NCI-H345 (cell line): ENCODE data around the gene SPRYD4.
"Not testable (repeated sequence)": the region's sequence is repeated elsewhere in the genome, so short reads cannot be mapped to it uniquely, and the experiment has no call there.

Experiments
- DNase-seq: peaks from one replicate; lab custom pipeline; 2025; lab: John Stamatoyannopoulos, UW

The SPRYD4 gene

GRCh38 chr12:56468216-56469006, at the start of gene SPRYD4:
Gene SPRYD4 (plus strand): TSS chr12:56468578. CDS start chr12:56468592, 14 bp downstream.
- DNase-seq: peak; percentile 94

GRCh38 chr12:56420411-56420810, 48.0 kb upstream of the SPRYD4 start:
- no peak for DNase-seq

- DNase-seq: no peak
Observed at GRCh38 chr12:56425193-56425592, 43.2 kb upstream of the SPRYD4 start.

- DNase-seq: no peak
Observed at GRCh38 chr12:56425940-56426438, 42.4 kb upstream of the SPRYD4 start.

GRCh38 chr12:56431288-56431687, 37.1 kb upstream of the SPRYD4 start:
- no peak for DNase-seq

GRCh38 chr12:56431850-56432249, 36.5 kb upstream of the SPRYD4 start:
- no peak for DNase-seq

GRCh38 chr12:56434828-56435227, 33.5 kb upstream of the SPRYD4 start:
- no peak for DNase-seq

GRCh38 chr12:56437430-56438176, 30.8 kb upstream of the SPRYD4 start:
- DNase-seq: no peak

GRCh38 chr12:56443208-56443607, 25.2 kb upstream of the SPRYD4 start:
- DNase-seq: not testable (repeated sequence)

- peak; percentile 92 for DNase-seq
Observed at GRCh38 chr12:56448860-56449621, 19.3 kb upstream of the SPRYD4 start, which contains the start of gene TIMELESS. Gene TIMELESS (minus strand): TSS chr12:56449426. CDS start chr12:56434170, 15,256 bp downstream.

GRCh38 chr12:56449622-56449984, 18.8 kb upstream of the SPRYD4 start:
- DNase-seq: no peak

GRCh38 chr12:56450241-56450640, 18.1 kb upstream of the SPRYD4 start:
- no peak for DNase-seq

GRCh38 chr12:56451147-56451546, 17.2 kb upstream of the SPRYD4 start:
- no peak for DNase-seq

GRCh38 chr12:56454557-56454956, 13.8 kb upstream of the SPRYD4 start, which contains the start of gene MIP:
Gene MIP (minus strand): TSS chr12:56454657. CDS start chr12:56454613, 44 bp downstream.
- no peak for DNase-seq

GRCh38 chr12:56457817-56458216, 10.6 kb upstream of the SPRYD4 start:
- DNase-seq: no peak

GRCh38 chr12:56461235-56462159, 6.9 kb upstream of the SPRYD4 start:
- no peak for DNase-seq

- no peak for DNase-seq
Observed at GRCh38 chr12:56462565-56462964, 5.8 kb upstream of the SPRYD4 start.

- DNase-seq: no peak
Observed at GRCh38 chr12:56469007-56469930, 891 bp downstream of the SPRYD4 start.

GRCh38 chr12:56474389-56474788, 6.0 kb downstream of the SPRYD4 start:
- DNase-seq: no peak

GRCh38 chr12:56476143-56476542, 7.8 kb downstream of the SPRYD4 start:
- no peak for DNase-seq
